GM19372 (cell line): ENCODE results near the gene TOR4A.
"Not testable (repeated sequence)": the region's sequence is repeated elsewhere in the genome, so short reads cannot be mapped to it uniquely, and the experiment has no call there.

Experiments used
- ATAC-seq: cut with Tn5 transposase; IDR thresholded peaks from one replicate; pipeline ENCODE4 v1.9.1; 2021; ENCODE audit warnings: mild to moderate bottlenecking, low read depth, moderate library complexity; ENCODE audit not compliant: unreplicated experiment

TOR4A gene

DNA sequence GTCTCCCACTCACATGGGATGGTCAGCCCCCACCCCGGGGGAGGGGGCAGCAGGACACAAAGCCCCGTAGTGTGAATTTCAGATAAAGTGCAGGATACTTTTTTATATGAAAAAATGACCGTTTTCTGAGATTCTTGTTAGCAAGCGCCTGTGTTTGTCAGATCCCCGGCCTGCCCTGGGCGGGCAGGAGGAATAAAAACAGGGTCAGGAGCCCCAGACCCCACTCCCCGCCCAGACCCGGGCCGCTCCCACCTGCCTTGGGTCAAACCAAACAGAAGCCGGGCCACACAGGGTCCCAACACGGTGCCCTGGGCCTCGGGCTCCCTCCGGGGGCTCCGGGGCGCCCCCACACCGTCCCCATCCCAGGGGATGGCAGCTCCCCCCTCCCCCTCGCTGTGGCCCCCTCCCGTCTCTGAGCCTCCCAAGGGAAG lies 38.1 kb downstream of the TOR4A start:
- ATAC-seq, result no peak

DNA sequence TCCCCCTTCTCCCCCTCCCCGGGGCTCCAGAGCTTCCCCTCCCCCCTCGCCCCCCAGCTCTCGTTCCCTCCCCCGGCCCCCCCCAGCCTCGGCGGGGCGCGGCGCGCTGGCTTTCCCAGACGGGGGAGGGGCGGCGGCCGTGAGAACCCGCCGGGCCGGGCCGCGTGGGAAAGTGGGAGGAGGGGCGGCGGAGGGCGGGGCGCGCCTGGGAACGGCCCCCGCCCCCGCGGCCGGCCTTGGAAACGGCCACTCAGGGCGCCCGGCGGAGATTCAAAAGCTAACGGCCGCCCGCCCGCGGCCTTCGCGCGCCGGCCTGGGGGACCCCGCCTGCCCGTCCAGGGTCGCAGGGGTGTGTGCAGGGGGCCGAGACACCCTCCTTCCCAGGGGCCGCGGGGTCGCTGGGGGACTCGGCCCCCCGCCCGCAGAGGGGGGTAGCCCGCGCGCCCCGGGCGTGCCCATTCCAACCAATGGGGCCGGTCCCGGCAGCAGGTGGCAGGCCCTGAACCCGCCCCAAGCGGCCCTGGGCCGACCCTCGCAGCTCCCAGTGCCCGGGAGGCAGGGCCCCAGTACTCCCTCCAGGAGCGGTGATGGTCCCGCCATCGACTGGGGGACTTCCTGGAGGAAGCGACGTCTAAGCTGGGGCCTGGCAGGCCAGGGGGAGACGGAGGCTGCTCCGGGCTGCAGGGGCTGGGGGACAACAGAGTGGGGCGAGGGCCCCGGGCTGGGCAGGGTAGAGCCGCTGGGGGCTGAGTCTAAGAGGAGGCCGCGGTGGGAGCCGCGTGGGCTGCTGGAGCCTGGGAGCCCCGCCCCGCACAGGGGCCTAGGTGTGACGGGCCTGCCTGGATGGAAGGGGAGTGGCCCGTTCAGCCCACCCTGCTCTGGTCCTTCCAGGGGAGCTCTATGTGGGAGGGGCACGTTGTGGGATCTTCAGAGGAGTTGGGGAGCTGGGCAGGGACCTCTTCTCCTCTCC lies 38.8 kb downstream of the TOR4A start:
- no peak for ATAC-seq

DNA sequence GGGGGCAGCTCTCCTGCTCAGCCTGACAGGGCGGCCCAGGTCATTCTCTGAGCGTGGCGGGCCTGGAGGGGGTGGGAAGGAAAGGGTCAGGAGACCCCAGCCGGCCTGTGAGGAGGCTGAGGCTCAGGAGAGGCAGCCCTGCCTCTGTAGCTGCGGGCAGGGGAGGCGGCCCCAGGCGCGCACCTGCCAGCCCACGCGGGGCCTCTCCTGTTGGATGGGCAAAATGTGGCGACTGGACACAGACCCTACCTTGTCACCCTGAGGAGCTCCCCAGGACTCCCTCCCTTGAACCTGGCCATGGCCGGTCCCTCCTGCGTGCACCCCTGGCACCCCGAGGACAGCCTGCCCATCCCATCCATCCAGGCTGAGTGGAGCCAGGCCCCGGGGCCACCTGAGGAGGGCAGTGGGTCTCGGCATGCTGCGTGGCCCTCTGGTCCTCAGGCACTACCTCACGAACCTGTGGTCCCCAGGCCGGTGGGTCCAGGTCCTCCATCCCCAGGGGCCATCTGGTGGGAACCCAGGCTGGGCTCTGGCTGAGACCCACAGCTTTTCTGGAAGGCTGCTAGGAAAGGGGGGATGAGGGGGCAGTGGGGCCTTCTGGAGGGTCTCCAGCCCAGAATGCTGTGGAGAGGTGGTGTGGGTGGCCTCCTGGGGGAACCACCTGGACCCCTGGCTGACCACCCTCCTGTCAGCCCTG lies 39.6 kb downstream of the TOR4A start:
- no peak for ATAC-seq

DNA sequence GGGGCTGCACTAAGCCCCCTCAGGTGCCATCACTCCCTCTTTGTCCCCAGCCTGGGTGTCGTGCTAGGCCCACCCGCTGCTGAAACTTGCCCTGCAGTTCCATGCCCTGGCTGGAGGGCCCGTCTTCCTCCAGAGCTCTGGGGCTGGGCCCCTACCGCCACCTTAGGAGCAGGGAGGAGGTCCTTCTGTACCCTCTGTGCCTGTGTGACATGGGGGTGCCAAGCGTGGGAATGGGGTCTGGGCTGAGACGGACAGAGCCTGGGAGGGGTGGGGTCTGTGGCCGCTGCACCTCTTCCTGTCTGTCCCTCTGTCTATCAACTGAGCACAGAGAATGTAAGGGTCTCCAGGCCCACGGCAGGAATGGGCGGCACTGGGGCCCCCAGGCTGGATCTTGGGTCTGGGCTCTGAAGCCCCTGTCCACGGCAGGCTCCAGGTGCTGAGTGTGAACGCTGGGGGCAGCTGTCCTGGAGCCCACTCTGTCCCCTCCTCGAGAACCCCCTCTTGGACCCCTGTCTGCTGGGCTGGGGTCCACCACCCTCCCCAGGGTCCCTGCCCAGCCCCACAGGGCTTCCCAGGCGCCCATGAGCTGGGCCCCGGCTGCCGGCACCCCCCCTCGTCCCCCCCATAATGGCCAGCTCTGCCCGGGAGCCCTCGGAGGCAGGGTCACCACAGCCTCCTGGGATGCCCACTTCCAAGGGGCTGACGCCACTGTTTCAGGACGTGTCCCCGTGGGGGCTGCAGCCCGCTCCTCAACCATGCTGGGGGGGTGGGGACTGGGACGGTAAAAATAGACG lies 40.4 kb downstream of the TOR4A start:
- ATAC-seq, result no peak

DNA sequence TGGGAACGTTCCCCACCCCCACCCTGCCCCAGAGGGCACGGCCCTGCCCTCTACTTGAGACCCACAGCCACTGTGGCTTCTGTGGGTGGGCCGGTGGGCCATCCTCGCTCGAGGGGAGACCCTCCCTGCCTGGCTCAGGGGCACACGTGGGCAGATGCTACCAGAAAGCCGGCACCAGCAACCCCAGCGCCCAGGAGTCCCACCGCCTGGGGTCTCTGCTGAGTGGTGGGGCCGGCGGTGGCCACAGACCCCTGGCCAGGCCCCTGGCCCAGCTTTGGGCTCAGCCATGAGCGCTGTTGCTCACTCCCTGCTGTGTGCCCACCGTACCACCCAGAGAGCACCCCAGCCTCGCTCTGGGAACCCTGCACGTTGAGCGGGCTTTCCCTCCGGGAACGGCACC lies 41.1 kb downstream of the TOR4A start:
- no peak for ATAC-seq

DNA sequence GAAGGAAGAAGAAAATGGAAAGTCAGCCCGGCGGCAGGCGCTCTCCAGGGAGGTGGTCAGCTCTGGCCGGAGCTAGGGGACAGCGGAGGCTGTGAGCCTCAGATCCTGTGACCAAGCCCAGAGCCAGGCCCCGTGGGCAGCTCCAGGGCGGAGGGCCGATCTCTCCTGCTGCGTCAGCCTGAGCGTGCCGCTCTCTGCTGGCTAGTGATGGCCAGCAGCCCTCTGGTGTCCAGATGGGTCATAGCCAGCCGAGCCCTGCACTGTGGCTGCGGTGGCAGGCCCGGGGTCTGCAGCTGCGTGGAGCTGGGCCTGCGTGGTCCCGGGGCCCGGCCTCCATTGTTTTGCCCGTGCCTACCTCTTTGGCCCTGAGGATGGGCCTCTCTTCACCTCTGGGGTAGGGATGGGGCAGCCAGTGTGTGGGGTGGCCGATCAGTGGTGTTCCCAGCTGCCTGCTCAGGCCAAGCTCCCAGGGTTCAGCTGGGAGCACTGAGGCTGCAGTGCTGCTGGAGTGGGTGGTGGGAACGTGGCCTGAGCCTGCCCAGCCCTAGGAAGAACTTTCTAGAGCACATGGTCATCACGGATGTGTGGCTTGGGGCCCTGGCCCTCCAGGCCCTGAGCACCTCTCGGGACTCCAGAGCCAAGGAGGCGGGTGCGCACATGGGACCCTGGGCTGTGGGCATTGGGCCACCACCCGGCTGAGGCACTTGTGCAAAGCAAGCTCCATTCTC lies 41.6 kb downstream of the TOR4A start:
- ATAC-seq, result no peak

DNA sequence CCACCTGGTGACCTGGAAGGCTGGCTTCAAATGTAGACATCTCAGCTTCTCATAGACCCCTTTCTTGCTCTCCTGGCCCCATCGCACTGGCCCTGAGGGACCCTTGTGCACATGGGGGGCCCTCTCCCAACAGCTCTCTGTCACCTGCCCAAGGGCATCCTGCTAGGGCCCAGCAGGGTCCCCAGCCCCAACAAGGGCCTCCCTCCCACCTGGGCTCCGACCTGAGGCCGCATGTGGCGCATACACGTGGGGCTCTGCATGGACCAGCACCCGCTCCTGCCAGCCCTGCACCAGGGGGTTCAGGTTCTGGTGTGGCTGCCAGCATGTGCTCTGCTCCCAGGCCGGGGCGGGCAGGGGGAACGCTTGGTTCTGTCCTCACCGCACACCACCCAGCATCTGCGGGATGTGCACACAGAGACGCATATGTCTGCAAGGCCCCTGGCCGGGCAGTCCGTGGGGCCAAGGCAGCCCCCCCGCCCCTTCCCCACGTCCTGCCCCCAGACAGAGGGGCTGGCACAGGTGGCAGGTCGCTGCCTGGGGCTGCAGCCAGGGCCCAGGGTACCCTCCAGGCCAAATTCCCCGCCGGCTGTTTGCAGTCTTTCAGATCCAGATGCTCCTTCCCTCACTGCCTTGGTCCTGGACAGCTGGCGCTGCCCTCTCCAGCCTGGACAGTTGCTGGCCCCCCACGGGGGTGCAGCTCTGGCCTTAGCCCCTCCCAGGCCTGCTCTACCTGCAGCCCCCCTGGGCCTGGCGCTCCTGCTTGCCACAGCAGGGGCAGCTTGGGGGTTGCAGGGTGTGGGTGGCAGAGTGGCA lies 42.4 kb downstream of the TOR4A start:
- no peak for ATAC-seq

DNA sequence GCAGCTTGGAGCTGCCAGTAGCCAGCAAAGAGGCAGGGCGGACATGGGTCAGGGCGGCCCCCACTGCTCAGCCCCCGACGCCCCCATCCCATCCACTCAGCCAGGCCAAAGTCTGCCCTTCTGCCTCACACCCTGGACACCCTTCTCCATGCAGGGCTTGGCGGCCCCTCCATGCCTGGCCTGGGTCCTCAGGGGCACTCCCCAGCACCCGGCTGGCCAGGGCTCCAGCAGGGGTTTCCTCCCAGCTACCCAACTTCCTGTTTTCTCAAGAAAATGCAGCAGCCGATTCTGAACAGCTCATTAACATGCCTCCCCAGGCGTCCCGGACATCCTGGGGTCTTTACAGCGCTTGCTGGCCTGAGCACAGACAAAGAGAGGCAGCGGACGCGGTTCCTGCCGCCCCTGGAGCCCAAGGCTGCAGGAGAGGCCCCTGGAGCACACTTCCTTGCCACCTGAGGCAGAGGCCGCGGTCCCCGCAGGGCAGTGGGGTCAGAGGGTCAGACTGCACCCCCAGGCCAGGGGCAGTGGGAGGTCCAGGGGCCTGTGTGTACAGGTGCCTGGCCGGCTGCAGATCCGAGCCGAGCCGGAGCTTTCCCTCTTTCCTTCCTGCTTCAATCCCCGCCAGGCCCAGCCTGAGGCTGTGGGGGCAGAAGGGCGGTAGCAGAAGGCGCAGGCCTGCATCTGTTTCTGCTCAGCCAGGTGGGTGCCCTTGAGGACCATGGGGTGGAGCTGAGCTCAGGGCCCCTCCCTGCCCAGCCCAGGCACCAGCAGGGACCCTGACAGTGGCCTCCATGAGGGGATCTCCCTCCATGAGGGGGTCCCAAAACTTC lies 43.2 kb downstream of the TOR4A start:
- no peak for ATAC-seq

DNA sequence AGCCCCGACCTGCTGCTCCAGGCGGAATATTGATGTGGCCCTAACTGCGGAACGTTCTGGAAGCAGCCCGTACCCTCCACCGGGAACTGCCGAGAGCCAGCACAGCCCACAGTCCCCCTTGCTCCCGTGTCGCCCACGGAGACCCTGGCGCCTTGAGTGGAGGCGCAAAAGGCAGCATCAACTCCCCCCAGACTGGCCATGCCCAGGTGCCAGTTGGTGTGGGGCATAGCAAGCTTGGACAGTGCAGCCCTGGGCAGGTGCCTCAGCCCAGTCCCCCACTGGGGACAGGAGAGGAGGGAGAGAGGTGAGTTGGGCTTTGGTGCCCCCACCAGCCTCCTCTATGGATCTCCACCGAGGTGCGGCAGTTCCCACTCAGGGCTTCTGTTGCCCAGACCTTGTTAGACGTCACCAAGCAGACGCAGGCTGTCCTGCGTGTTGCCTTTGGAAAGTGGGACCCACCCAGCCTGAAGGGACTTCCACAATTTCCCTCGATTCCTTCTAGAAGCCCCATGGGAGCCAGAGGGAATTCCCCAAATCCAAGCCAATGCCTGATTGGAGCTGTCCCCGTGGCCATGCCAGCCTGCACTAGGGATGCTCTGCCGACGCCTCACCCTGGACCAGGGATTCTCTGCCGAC lies 44.3 kb downstream of the TOR4A start:
- no peak for ATAC-seq

DNA sequence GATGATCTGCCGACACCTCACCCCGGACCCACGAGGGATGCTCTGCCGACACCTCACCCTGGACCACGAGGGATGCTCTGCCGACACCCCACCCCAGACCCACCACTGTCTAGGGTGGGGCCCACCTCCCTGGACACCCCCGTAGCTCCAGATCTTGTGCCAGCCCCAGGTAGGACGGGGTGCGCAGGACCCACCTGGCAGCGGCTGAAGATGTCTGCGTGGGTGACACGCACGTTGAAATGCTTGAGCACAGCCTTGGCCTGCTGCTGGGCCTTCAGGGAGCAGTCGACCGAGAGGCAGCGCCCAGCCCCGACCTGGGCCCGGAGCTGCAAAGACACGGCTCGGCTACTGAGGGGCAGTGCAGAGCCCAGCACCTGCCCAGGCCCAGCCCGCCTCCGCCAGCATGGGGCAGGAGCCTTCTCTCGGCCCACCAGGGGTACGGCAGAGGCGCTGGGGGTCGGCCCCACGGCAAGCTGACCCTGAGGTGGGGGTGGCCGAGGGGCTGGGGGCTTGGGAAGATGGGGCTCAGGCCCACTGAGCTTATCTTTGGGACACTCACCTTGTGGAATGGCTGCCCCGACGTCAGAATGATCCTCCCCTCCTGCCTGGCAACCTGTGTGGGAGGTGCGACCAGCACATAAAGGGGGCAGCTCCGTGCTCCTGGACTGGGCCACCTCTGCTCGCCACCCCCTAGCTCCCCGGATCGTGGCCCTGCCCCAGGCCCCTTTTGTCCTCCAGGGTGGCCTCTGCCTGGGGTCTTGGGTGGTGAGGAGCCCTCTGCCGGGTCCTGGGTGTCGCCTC lies 46.2 kb downstream of the TOR4A start:
- ATAC-seq, result no peak

DNA sequence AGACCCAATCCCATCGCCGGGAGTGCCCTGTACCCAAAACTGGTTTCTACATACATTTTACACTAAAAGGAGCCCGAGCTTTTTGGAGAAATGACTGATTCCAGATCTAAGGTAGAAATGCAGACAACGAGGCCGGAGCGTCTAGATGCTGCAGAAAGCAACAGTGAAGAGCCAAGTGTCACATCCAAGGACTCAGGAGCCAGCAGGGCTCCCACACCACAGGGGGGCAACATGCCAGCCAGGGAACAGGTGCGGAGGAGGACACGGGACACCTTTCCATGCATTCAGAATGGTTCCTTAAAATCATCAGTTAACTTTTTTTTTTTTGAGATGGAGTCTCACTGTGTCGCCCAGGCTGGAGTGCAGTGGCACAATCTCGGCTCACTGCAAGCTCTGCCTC lies 47.6 kb downstream of the TOR4A start:
- ATAC-seq, result no peak

DNA sequence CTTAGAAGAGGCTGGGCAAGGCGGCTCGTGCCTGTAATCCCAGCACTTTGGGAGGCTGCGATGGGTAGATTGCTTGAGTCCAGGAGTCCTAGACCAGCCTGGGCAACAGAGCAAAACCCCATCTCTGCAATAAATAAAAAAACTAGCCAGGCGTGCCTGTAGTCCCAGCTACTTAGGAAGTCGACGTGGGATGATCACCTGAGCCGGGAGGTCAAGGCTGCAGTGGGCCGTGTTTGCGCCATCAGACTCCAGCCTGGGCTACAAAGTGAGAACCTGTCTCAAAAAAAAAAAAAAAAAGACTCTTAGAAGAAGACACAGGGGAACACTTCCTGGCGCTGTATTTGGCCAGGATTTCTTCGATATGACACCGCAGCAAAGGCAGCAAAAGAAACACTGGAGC lies 48.3 kb downstream of the TOR4A start:
- ATAC-seq, result no peak

DNA sequence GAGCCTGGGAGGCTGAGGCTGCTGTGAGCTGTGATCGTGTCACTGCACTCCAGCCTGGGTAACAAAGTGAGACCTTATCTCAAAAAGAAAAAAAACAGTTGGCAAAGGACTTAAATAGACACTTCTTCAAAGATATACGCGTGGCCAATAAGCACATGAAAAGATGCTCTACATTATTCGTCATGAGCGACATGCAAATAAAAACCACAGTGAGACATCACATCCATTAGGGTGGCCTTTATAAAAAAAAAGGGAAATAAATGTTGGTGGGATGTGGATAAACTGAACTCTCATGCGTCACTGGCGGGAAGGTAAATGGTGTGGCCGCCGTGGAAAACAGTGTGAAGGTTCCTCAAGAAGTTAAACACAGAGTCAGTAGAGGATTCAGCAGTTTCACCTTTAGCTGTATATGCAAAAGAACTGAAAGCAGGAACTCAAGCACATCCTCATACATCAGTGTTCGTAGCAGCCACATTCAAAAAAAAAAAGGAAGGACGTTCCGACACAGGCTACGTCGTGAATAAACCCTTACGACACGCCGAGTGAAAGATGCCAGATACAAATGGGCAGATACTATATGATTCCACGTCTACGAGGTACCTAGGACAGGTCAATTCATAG lies 49.0 kb downstream of the TOR4A start:
- no peak for ATAC-seq

DNA sequence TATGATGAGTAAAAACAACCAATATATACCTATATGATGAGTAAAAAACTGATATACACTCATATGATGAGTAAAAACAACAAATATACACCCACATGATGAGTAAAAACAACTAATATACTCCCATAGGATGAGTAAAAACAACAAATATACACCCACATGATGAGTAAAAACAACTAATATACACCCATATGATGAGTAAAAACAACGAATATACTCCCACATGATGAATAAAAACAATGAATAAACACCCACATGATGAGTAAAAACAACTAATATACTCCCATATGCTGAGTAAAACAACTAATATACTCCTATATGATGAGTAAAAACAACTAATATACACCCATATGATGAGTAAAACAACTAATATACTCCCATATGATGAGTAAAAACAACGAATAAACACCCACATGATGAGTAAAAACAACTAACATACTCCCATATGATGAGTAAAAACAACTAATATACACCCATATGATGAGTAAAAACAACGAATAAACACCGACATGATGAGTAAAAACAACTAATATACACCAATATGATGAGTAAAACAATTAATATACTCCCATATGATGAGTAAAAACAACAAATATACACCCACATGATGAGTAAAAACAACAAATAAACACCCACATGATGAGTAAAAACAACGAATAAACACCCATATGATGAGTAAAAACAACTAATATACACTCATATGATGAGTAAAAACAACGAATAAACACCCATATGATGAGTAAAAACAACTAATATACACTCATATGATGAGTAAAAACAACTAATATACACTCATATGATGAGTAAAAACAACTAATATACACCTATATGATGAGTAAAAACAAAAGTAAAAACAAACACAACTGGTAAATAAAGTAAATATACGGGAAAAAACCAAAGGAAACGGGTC lies 50.4 kb downstream of the TOR4A start:
- not testable (repeated sequence) for ATAC-seq

DNA sequence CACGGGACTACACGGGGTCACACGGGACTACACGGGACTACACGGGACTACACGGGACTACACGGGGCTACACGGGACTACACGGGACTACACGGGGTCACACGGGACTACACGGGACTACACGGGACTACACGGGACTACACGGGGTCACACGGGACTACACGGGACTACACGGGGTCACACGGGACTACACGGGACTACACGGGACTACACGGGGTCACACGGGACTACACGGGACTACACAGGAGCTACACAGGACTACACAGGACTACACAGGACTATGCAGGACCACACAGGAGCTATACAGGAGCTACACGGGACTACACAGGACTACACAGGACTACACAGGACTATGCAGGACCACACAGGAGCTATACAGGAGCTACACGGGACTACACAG lies 52.1 kb downstream of the TOR4A start:
- ATAC-seq, result not testable (repeated sequence)

DNA sequence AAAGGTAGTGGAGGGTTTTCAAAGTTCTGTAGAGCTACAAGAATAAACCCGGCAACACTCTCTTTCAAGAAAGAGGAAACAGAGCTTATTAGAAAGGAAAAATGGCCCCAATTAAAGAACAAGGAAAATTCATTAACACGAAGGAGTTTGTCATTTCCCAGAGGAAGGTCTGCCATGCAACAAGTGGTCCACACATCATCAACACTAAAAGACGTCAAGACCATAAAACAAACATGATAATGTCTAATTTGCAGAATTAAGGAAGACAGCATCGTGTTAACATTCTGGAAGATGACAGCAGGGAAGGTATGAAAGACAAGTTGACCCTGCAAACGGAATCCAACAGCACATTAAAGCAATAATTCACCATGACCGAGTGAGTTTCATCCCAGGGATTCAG lies 53.2 kb downstream of the TOR4A start:
- no peak for ATAC-seq
